Activated naive CD8-positive, alpha-beta T cell treated with anti-CD3 and anti-CD28 coated beads, Interleukin-2, amount 50 U/mL, for 24 hours (primary cell): ENCODE measurements around the gene PDE4D.
A peak's percentile ranks its signal among the peaks of the same experiment; 100 is the strongest.
"Not testable (repeated sequence)": the region's sequence is repeated elsewhere in the genome, so short reads cannot be mapped to it uniquely, and the experiment has no call there.

Experiments used
- ATAC-seq: fragments of 150-1000 bp; cut with Tn5 transposase; one replicate; pipeline ENCODE4 v1.10.0; 2021
- DNase-seq: peaks from one replicate; pipeline ENCODE4 v3.0.0; 2021
- H3K27ac Mint-ChIP-seq: one replicate; pipeline ENCODE4 v1.8.0; 2021; ENCODE audit warnings: mild to moderate bottlenecking, mixed read lengths
- H3K27me3 Mint-ChIP-seq: one replicate; pipeline ENCODE4 v1.8.0; 2021; ENCODE audit warnings: mixed read lengths
- H3K36me3 Mint-ChIP-seq: one replicate; pipeline ENCODE4 v1.8.0; 2021; ENCODE audit warnings: low read depth, mixed read lengths
- H3K4me1 Mint-ChIP-seq: one replicate; pipeline ENCODE4 v1.8.0; 2021; ENCODE audit warnings: mixed read lengths
- H3K4me3 Mint-ChIP-seq: one replicate; pipeline ENCODE4 v1.8.0; 2021; ENCODE audit warnings: mild to moderate bottlenecking, moderate library complexity, mixed read lengths
- H3K9me3 Mint-ChIP-seq: one replicate; pipeline ENCODE4 v1.8.0; 2021; ENCODE audit warnings: mixed read lengths

Gene PDE4D

DNA sequence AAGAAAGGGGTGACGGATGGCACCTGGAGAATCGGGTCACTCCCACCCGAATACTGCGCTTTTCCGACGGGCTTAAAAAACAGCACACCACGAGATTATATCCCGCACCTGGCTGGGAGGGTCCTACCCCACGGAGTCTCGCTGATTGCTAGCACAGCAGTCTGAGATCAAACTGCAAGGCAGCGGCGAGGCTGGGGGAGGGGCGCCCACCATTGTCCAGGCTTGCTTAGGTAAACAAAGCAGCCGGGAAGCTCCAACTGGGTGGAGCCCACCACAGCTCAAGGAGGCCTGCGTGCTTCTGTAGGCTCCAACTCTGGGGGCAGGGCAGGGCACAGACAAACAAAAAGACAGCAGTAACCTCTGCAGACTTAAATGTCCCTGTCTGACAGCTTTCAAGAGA lies 498.6 kb downstream of the PDE4D start:
- not testable (repeated sequence) for H3K9me3 Mint-ChIP-seq, H3K4me3 Mint-ChIP-seq, H3K36me3 Mint-ChIP-seq, H3K4me1 Mint-ChIP-seq, ATAC-seq, DNase-seq, H3K27ac Mint-ChIP-seq, H3K27me3 Mint-ChIP-seq

DNA sequence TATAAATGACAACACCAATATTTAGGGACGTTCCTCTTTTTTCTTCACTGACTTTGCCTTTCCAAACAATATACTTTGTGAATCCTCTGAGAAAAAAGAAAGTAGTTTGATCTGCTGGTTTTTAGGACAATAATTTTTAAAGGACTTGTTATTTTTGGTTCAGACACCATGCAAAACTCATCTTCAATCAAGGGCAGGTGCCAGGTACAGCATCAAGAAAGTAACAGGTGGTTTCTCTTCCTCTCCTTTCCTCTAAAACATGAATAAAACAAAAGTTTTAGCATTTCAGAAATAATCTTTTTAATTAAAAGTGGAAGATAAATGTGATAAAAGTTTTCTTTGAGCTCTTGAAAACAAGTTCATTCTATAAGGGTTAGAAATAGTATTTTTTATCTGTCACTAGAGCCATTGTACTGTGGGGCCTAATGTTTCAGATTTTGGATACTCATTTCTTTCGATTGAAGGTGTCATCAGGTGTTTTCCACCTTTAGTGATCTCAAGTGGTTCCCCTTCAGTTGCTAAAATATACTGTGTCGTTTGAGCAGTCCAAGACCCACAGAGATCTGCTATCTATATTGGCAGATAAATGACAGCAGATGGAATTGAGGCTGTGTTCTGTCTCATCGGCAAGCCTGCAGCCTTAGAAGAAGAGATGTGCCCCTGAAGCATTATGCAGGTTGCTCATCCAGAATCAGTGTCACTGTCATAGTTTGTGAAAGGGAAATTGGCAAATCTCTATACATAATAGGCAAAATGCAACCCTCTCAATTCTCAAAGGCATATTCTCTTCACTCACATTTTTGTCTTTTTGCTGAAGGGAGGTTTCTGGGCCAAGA lies 499.7 kb downstream of the PDE4D start:
- H3K36me3 Mint-ChIP-seq, result no peaks in the 10 kb centered on the region
- no peak for DNase-seq

DNA sequence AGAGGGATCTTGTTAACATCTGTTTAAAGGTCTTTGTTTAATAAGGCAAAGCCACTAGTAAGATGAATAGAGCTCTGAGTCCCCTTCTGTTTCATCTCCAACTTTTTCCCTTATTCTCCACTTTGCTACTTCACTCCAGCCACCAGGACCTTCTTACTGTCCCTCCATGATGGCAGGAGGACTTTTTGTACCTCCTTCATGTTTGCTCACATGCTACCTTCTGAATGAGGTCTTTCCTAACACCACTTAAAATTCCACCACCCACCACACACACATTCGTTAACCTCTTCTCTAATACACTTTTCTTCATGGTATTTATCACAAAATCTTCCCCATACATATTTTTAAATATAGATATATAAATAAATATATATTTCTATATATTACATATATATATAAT lies 501.9 kb downstream of the PDE4D start:
- no peaks in the 10 kb centered on the region for H3K4me1 Mint-ChIP-seq
- H3K36me3 Mint-ChIP-seq, result no peaks in the 10 kb centered on the region
- H3K4me3 Mint-ChIP-seq, result no peak overlapping the region
- no peak for ATAC-seq
- H3K9me3 Mint-ChIP-seq, result no peaks in the 10 kb centered on the region
- peaks cover 5% of the 10 kb centered on the region for H3K27me3 Mint-ChIP-seq
- DNase-seq, result no peak
- no peak overlapping the region for H3K27ac Mint-ChIP-seq

More for the DNA sequence above, 499.7 kb downstream of the PDE4D start:
- ATAC-seq, result no peak
- Mint-ChIP-seq H3K4me3 (no peak overlapping the region), H3K27me3 (peaks cover 3% of the 10 kb centered on the region), H3K4me1 (no peaks in the 10 kb centered on the region), H3K27ac (no peak overlapping the region), H3K9me3 (no peaks in the 10 kb centered on the region)

DNA sequence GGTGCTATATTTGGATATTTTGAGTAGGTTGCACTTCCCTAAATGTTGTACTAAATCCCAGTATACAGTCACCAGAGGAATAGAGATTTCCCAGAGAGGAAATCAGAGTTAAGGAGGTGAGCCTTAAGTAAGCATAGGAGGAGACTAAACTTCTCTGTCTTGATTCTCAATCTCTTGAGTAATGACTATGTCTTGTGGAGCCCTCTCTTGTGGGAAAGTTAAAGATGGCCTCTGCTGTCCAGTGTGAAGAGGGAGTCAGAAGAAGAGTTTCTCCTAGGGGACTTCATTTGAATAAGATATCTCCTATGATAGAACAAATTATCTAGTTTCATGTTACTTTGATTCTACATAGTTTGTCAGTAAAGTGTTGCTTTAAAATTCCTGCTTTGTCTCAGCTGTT lies 502.5 kb downstream of the PDE4D start:
- H3K27me3 Mint-ChIP-seq, result peaks cover 6% of the 10 kb centered on the region
- H3K4me1 Mint-ChIP-seq, result no peaks in the 10 kb centered on the region
- no peak overlapping the region for H3K4me3 Mint-ChIP-seq
- DNase-seq, result no peak
- no peak for ATAC-seq
- H3K9me3 Mint-ChIP-seq, result no peaks in the 10 kb centered on the region
- H3K36me3 Mint-ChIP-seq, result no peaks in the 10 kb centered on the region
- no peak overlapping the region for H3K27ac Mint-ChIP-seq

DNA sequence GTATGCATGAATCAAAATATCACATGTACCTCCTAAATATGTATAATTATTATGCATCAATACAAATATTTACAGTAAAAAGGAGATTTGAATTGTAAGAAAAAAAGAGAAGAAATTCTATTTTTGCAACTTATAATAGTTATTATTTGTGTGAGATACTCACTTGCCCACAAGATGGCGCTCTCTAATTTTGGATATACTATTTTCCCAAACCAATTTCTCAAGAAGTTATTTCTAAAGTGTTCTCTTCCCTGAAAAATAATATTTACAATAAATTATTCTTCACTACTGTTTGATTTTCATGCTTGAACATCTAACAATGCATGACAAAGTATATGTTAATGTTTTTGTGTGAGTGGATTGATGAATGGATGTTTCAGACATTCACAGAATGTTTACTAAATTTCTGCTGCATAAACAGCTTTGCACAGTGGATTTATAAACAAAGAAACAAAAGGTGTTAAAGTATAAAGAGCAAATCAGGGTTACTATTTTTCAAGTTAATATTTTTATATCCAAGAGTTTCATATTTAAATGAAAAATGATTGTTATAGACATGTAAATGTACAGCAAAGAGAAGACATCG lies 503.4 kb downstream of the PDE4D start:
- no peak overlapping the region for H3K27ac Mint-ChIP-seq
- no peaks in the 10 kb centered on the region for H3K4me1 Mint-ChIP-seq
- H3K9me3 Mint-ChIP-seq, result no peaks in the 10 kb centered on the region
- H3K36me3 Mint-ChIP-seq, result no peaks in the 10 kb centered on the region
- H3K27me3 Mint-ChIP-seq, result peaks cover 6% of the 10 kb centered on the region
- no peak overlapping the region for H3K4me3 Mint-ChIP-seq
- DNase-seq, result peak; percentile 3
- ATAC-seq, result no peak

DNA sequence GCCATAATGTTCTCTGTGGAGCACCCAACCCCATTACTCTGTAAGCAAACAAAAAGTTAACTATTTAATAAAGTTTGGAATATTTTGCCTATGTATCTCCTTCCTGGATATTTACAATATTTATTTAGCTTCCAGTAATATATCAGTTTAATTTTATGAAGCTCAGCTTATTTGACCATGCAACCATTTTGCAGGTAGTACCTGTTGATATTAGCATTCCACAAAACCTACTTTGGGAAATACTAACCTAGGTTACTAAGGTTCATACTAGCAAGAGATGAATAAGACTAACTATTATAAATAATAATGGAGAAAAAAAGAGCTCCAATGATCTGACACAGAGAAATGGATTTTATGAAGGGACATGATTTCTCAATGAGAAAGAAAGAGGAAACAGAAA lies 506.4 kb downstream of the PDE4D start:
- Mint-ChIP-seq H3K9me3 (no peaks in the 10 kb centered on the region), H3K4me3 (no peak overlapping the region), H3K4me1 (no peaks in the 10 kb centered on the region), H3K27ac (no peak overlapping the region), H3K36me3 (no peaks in the 10 kb centered on the region), H3K27me3 (peaks cover 6% of the 10 kb centered on the region)
- ATAC-seq (no peak), DNase-seq (no peak)

DNA sequence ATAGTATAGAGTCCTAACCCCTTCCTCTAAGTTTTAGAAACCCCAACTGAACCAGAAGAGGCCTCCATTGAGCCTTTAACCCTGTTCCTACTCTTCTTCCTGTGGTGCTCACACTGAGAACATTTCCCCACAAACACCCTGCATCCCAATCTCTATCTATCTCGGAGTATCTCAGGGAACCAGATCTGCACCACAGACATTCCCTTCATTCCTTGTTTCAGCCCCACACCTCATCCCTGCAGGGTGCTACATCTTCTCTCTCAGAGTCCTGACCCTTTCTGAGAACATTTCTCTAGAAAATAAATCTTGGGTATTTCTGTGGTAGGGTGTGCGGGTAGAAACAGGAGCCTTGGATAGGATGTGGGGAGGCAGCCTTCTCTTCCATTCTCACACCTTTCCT lies 507.8 kb downstream of the PDE4D start:
- Mint-ChIP-seq H3K9me3 (no peaks in the 10 kb centered on the region), H3K4me1 (no peaks in the 10 kb centered on the region), H3K36me3 (no peaks in the 10 kb centered on the region), H3K4me3 (no peak overlapping the region), H3K27me3 (peaks cover 6% of the 10 kb centered on the region), H3K27ac (no peak overlapping the region)
- ATAC-seq (no peak), DNase-seq (no peak)

DNA sequence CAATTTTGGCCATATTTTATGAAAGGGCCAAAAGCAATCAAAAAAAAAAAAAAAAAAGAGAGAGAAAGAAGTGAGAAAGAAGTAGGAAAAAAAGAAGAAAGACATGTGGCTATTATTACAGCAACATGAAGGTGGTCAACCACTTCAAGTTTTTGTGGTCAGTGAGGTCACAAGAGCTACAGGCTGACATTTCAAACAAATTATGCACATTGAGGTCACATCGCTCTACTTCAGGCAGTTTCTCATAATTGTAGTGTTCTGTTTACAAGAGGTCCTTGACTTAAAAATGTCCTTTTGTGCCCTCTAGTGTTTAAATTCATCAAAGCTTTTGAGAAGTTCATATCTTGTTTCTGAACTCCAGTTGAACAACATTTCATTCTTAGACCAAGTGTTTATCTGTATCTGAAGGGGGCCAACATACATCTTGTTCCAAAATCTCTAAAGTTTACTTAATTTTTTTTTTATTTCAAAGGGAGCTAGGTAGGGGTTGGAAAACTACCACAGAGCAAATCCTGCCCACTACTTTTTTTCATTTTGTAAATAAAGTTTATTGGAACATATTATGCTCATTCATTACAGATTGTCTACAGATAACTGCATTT lies 513.1 kb downstream of the PDE4D start:
- Mint-ChIP-seq H3K9me3 (no peaks in the 10 kb centered on the region), H3K4me3 (no peak overlapping the region), H3K27me3 (no peaks in the 10 kb centered on the region), H3K27ac (peak overlapping the region; percentile 52), H3K36me3 (no peaks in the 10 kb centered on the region), H3K4me1 (peaks cover 5% of the 10 kb centered on the region)
- DNase-seq, result peak; percentile 22
- peak; percentile 94 for ATAC-seq

DNA sequence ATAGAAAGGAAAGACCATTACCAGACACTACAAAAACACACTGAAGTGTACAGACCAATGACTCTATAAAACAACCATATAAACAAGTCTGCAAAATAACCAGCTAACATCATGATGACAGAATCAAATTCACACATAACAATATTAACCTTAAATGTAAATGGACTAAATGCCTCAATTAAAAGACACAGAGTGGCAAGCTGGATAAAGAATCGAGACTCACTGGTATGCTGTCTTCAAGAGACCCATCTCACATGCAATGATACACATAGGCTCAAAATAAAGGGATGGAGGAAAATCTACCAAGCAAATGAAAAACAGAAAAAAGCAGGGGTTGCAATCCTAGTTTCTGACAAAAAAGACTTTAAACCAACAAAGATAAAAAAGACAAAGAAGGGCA lies 519.5 kb downstream of the PDE4D start:
- H3K27me3 Mint-ChIP-seq, DNase-seq, ATAC-seq: not testable (repeated sequence)

DNA sequence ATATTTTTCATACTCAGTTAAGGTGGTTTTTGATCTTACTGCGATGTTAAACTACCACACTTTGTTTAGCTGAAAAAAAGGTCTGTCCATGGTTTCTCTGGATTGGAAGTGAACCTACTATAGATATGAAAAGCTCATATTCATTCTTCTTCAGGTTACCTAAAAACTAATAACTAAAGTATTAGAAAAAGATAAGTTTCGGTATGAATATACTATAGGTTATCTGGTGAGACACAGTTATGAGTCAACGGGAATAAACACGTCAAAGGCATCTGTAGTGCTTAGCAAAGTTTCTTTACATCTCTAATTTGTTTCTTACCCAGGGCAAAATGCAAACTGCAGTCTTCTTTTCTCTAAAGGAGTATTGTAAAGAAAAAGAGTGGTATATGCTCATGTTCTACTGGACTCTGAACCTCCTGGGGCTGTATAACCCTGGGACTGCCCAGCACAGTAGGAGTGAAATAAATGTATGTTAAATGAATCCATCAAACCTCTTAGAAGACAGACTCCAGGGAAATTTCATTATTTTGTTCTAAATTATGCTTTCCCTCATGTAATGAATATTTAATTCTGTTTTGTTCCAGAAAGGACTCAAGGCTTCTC lies 521.9 kb downstream of the PDE4D start:
- peaks cover 4% of the 10 kb centered on the region for H3K4me1 Mint-ChIP-seq
- ATAC-seq (peak; percentile 57), DNase-seq (no peak)
- H3K9me3 Mint-ChIP-seq, result peaks cover 23% of the 10 kb centered on the region
- H3K27me3 Mint-ChIP-seq, result peaks cover 7% of the 10 kb centered on the region
- H3K36me3 Mint-ChIP-seq, result no peaks in the 10 kb centered on the region
- no peak overlapping the region for H3K27ac Mint-ChIP-seq
- H3K4me3 Mint-ChIP-seq, result no peak overlapping the region

More for the DNA sequence above, 519.5 kb downstream of the PDE4D start:
- H3K36me3 Mint-ChIP-seq, H3K4me3 Mint-ChIP-seq, H3K4me1 Mint-ChIP-seq, H3K27ac Mint-ChIP-seq: not testable (repeated sequence)
- peaks cover 23% of the 10 kb centered on the region for H3K9me3 Mint-ChIP-seq

DNA sequence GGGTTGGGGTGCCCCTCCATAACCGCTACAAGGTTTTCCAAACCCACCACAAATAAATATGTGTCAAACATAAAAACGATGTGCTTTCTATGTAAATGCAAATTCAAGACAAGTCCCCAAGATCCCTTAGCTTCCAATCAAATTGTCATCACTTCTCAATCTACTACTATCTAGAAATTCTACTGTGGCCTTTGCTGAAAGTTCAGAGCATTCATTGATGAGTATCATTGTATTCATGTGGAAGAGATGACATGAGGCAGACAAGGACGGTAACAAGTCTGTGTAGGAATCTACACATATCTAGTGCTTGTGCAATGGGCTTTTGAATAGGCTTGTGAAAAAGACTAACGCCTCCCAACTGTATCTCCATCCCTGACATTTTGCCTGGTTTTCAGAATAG lies 524.6 kb downstream of the PDE4D start:
- H3K4me1 Mint-ChIP-seq, result peaks cover 4% of the 10 kb centered on the region
- H3K36me3 Mint-ChIP-seq, result no peaks in the 10 kb centered on the region
- DNase-seq, result no peak
- peaks cover 12% of the 10 kb centered on the region for H3K9me3 Mint-ChIP-seq
- no peak overlapping the region for H3K4me3 Mint-ChIP-seq
- H3K27me3 Mint-ChIP-seq, result peaks cover 5% of the 10 kb centered on the region
- no peak for ATAC-seq
- no peak overlapping the region for H3K27ac Mint-ChIP-seq

DNA sequence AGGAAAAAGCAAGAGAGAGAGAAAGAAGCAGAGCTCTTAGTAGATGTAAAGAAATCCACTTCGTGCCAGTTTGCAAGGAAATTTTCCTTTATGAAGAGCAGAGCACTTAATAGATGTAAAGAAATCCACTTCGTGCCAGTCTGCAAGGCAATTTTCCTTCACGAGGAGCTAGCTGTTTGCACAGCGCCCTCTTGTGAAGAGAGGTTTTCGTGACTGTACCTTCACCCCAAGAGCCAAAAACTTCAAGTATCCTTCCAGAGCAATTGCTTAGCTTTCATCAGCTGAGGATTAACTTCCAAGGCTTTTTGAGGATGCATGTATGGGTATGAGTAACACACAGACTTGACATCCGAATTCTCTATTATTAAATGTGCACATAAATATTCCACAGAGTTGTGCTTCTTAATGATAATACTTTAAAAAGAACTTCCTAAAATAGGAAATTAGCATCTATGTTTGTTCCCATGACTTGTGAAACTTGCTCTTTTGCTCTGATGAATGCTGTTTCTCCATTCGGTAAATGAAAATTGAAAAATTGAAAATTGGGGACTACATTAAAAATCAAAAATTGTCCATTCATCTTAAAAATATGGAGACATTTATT lies 525.6 kb downstream of the PDE4D start:
- peaks cover 2% of the 10 kb centered on the region for H3K9me3 Mint-ChIP-seq
- H3K4me1 Mint-ChIP-seq, result peaks cover 4% of the 10 kb centered on the region
- ATAC-seq, result no peak
- no peaks in the 10 kb centered on the region for H3K36me3 Mint-ChIP-seq
- no peak overlapping the region for H3K27ac Mint-ChIP-seq
- peak; percentile 53 for DNase-seq
- no peak overlapping the region for H3K4me3 Mint-ChIP-seq
- H3K27me3 Mint-ChIP-seq, result peaks cover 9% of the 10 kb centered on the region

DNA sequence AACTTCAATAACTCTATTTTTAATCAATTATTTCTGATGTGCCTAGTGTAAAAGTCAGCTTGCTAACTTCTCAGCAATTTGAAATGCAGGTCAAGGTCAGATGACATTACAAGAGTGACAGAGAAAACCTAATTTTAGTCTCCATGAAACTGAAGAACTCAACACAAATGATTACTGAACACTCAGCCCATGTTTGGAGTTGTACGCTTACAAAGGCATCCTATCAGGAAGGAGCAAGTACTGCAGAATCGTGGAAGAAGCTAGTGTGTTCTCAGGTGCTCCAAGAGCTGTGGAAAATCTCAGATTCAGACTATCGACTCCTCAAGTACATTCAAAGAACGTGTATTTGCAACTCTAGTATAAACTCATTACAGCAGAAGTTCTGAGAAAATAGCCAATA lies 526.7 kb downstream of the PDE4D start:
- ATAC-seq (no peak), DNase-seq (no peak)
- Mint-ChIP-seq H3K9me3 (no peaks in the 10 kb centered on the region), H3K27me3 (peaks cover 11% of the 10 kb centered on the region), H3K4me1 (peaks cover 4% of the 10 kb centered on the region), H3K36me3 (no peaks in the 10 kb centered on the region), H3K27ac (no peak overlapping the region), H3K4me3 (no peak overlapping the region)

DNA sequence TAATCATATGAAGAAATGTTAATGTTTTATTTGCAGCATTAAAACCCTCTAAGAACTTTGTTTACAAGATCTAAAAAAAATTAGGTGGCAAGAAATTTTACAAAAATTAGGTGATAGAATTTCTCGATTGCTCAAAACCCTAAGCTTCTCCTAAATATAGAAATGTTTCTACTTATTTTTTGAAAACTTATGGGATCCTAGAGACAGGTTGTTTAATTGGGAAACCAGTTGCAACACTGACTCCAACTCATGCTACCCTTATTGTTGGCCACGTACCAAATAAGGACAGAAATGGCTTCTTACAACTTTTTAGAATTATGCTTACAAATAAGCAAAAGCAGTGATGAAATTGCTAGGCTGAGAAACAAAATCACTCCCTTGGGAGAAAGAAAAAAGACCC lies 531.1 kb downstream of the PDE4D start:
- no peak overlapping the region for H3K4me3 Mint-ChIP-seq
- DNase-seq (no peak), ATAC-seq (no peak)
- H3K27ac Mint-ChIP-seq, result no peak overlapping the region
- no peaks in the 10 kb centered on the region for H3K36me3 Mint-ChIP-seq
- H3K27me3 Mint-ChIP-seq, result peaks cover 11% of the 10 kb centered on the region
- peaks cover 2% of the 10 kb centered on the region for H3K4me1 Mint-ChIP-seq
- H3K9me3 Mint-ChIP-seq, result no peaks in the 10 kb centered on the region
